Stimulated activated CD8-positive, alpha-beta memory T cell treated with anti-CD3 and anti-CD28 coated beads, Interleukin-4, amount 100 ng/mL, for 48 hours (primary cell): Measurements from ENCODE around the gene DNAJB8.

ENCODE experiments used
- DNase-seq: peaks from one replicate; pipeline ENCODE4 v3.0.0-alpha.2; 2020

Gene DNAJB8

DNA sequence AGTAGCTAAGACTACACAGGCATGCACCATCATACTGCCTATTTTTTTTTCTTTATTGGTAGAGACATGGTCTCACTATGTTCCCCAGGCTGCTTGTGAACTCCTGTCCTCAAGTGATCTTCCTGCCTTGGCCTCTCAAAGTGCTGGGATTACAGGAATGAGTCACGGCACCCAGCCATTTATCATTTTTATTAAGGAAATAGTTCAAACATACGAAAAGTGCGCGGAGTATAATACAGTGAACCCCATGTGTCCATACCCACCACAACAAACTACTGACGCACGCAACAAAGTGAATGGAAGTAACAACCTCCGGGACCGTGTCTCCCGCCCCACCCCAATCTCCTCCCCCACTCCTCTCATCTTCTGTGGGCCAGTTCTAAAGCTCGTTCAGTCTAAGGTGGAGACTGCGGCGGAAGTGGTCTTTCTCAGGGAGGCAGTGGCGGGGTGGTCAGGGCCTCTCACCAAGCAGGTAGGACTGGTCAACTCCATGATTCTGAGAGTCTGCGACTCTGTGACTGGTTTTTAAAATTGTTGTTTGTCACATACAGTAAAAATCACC, 42.1 kb downstream of the DNAJB8 start:
- no peak for DNase-seq

GRCh38 chr3:128423525-128424147, 43.1 kb downstream of the DNAJB8 start:
- no peak for DNase-seq

- DNase-seq, result no peak
Observed at GRCh38 chr3:128422762-128423524, 43.7 kb downstream of the DNAJB8 start.

GRCh38 chr3:128421966-128422365, 44.7 kb downstream of the DNAJB8 start:
- no peak for DNase-seq

DNA sequence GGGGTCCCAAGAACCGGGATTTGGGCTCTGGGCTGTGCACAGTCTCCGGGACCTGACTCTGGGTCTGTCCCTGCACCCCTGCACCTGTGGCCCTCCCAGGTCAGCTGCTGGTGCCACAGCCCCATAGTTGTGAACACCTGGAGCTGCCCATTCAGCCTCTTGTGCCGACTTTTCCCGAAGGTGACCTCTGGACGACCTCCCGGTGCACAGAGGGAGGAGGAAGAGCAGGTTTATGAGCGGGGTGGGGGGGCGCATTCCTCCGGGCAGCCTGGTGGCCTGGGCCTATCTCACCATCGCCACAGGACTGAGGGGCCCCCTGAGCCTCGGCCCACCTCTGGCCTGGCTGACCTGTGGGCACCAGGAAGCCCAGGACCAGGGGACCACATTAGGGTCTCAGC, 45.3 kb downstream of the DNAJB8 start:
- no peak for DNase-seq

DNA sequence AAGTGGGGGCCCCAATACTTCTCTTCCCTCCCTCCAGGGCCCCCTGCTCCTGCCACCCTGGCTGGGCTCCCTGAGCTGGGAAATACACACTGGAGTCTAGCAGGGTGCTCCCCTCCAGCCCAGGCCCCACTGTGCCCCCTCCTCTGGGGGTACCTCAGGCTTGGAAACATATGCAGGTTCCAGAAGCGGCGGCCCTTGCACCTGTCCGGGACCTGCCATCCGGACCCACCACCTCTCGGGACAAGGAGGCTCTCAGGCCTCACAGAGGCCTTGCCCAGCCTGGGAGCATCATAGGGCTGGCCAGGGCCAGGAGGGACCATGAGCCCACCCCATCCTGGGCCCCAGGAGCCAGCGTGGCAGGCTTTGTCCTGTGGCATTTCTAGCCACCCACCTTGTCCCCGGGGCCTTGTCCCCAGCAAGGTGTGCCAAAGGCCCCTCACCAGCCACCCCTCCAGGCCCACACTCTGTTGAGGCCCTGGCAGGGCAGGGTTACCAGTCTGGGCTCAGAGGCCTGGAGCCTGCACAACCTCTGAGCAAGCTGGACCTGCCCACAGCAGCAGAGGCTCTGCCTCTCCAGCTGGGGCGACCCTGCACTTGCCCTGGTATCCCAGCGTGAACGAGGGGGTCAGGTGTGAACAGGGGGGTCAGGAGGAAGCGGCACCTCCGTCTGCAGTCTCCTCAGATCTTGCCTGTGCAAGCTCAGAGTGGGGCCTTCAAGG, 45.8 kb downstream of the DNAJB8 start:
- no peak for DNase-seq

- no peak for DNase-seq
Observed at GRCh38 chr3:128420289-128420688, 46.4 kb downstream of the DNAJB8 start.

GRCh38 chr3:128419311-128419710, 47.4 kb downstream of the DNAJB8 start:
- DNase-seq, result no peak

- no peak for DNase-seq
Observed at GRCh38 chr3:128418900-128419299, 47.8 kb downstream of the DNAJB8 start.

DNA sequence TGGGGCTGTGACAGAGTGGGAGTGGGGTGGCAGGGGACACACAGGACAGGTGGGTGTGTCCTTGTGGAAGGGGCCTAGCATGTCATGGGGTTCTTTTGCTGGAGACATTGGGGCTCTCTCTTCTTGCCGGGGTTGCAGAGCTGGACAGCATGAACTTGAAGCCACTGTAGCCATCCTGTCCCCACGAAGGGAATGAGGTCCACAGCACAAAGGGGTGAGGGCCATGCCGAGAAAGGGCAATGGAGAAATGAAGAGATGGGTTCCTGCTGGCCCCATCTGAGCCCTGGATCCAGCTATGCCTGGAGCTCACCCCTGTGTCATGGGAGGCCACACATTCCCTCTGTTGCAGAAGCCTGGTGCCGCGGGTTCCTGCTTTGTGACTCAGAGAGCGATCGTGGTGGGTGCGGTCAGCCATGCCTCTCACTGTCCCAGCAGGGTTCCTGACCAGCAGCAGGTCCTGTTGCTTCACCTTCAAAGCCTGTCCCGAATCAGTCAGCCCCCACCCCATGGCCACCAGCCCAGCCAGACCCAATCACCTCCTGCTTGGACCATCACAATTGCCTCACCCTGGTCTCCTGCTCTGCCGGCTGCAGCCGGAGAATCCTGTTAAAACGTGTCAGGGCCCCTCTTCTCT, 50.0 kb downstream of the DNAJB8 start:
- DNase-seq, result no peak

DNA sequence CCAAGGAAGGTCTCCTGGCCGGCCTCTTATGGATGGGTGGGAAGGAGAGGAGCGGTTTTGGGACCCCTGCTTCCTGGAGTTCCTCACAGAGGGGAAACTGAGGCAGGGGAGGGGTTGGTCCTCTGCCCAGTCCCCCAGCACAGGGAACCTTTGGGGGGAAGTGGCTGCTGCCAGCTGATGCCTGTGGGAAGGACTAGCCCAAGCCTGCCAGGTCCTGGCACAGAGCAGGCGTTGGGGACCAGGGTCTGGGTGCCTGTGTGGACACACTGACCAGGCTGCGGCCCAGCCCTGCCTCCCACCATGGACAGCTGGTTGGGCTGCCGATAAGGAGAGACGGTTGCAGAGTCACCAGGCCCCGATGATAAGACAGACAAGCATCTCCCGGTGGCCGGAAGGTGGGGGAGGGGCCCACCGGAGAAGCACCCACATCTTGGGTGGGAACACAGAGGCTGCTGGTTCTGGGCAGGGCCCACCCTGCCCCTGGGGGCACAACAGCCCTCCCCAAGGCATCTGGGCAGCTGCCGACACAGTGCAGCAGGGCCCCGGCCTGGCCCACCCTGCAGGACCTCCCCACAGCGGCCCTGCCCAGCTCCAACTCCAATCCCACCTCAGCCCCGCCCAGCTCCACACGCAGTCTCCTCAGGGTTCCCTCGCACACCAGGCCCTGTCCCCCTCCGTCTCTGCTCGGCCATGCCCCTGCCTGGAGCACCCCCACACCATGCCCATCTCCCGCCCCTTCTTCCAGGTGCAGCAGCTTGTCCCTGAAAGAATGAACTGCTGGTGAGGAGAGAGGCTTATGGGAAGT, 50.7 kb downstream of the DNAJB8 start:
- no peak for DNase-seq

- DNase-seq, result no peak
Observed at GRCh38 chr3:128415200-128415772, 51.4 kb downstream of the DNAJB8 start.

DNA sequence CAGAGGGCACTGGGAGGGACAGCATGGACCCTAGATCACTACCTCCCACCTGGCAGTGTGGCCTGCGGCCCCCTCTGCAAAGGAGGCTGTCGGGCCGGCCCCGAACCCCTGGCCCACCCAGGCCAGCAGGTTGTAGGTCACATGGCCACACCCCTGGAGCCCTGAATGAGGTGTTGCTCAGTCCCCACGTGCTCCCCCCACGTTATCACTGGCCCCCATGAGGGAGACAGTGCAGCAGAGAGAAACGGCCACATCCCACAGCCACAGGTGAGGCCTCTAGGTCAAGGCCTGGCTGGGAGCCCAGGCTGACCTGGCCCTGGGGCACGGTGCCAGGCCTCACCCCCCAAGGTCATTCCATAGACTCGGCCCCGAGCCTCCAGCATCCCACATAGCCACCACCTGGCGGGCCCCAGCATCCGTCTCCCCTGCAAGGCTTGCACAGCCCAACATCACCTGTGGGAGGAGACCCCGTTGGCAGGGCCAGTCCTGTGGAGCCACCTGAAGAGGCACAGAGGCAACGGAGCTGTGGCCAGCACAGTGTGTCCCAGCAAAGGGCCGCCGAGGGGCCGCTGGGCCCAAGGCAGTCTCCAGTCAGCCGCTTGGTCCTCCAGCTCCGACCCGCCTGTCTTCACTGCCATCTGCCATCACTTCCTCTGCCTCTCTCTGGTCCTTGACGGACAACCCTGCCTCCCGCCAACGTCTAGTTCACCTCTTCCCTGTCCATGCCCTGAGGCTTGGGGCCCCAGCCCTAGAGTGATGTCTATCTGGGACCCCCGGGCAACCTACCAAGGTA, 53.1 kb downstream of the DNAJB8 start:
- DNase-seq, result no peak

DNA sequence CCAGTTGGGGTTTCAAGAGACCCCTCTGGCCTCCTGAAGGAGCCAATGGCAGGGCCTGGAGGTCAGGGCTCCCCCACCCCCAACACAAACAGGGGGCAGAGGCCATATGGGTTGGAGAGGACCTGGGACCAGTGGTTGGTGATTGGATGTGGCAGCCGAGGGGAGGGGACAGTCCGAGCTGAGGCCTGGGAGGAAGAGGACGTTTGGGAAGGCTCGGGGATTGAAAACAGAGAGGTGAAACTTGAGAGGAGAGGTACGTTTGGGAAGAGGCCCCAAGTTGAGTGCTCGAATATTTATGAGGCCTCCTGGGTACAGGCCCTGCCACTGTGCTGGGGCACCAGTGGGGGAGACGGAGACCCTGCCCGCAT, 53.7 kb downstream of the DNAJB8 start:
- no peak for DNase-seq
